SU-DHL-6 (cell line): ENCODE measurements around the gene RAET1G.

ENCODE experiments used
- EZH2phosphoT487 ChIP-seq: fragments of 200-600 bp; sonication (generic), shearing (Covaris generic); conservative IDR thresholded peaks from 2 replicates; pipeline ENCODE4 v1.6.1; 2018; ENCODE audit warnings: mild to moderate bottlenecking, antibody characterized with exemption, low read length, moderate library complexity, mixed read lengths
- TF ChIP-seq, protein P1 (sequence below): fragments of 200-600 bp; sonication (generic); IDR thresholded peaks from one replicate; pipeline ENCODE4 v1.5.1; 2017; ENCODE audit warnings: antibody characterized with exemption, mild to moderate bottlenecking, low read length, moderate library complexity; ENCODE audit not compliant: insufficient read depth, poor library complexity, severe bottlenecking

DNA sequence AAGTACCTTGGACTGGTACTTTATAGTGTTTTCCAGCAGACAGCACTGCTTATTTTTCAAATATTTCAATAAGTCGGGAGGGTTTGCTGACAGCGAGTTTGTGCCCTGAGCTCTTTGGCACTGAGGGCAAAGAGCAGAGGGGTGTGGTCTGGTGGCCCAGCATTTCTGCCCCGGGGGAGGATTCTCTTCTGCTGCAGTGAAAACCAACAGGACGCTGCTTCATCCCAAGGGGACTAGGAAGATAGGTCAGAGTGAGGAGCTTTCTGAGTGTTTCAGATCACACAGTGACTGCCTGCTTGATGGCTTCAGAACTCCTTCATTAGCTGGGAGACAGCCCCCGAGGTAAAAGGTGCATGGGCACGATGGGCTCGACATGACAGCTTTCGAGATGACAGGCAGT, 27.5 kb upstream of the RAET1G start:
- TF ChIP-seq, protein P1, sequence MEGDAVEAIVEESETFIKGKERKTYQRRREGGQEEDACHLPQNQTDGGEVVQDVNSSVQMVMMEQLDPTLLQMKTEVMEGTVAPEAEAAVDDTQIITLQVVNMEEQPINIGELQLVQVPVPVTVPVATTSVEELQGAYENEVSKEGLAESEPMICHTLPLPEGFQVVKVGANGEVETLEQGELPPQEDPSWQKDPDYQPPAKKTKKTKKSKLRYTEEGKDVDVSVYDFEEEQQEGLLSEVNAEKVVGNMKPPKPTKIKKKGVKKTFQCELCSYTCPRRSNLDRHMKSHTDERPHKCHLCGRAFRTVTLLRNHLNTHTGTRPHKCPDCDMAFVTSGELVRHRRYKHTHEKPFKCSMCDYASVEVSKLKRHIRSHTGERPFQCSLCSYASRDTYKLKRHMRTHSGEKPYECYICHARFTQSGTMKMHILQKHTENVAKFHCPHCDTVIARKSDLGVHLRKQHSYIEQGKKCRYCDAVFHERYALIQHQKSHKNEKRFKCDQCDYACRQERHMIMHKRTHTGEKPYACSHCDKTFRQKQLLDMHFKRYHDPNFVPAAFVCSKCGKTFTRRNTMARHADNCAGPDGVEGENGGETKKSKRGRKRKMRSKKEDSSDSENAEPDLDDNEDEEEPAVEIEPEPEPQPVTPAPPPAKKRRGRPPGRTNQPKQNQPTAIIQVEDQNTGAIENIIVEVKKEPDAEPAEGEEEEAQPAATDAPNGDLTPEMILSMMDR = no peak
- no peak for TF ChIP-seq EZH2phosphoT487
